Upper lobe of left lung (tissue), 4 donors: Measurements from ENCODE around the gene GALNT18.
"Not testable (repeated sequence)": the region's sequence is repeated elsewhere in the genome, so short reads cannot be mapped to it uniquely, and the experiment has no call there.

Experiments used
- POLR2A ChIP-seq, 4 donors: fragments of 450-650 bp; IDR thresholded peaks; one replicate each; pipeline ENCODE4 v1.5.1; 2016 to 2017; ENCODE audit warnings: antibody characterized with exemption in 4 of 4, mild to moderate bottlenecking in 2 of 4
- POLR2AphosphoS5 ChIP-seq, 2 donors: sonication (generic); formaldehyde crosslinking; IDR thresholded peaks; one replicate each; pipeline ENCODE4 v1.5.1; 2017; ENCODE audit warnings: antibody characterized with exemption in 2 of 2
- TF ChIP-seq, protein P1 (sequence below), 6 experiments: fragments of 450-650 bp in 4 of 6; fragments of 200-600 bp in 2 of 6; sonication (generic) in 2 of 6; IDR thresholded peaks; one replicate each; pipeline ENCODE4 v1.5.1; 2016 to 2019; ENCODE audit warnings: antibody characterized with exemption in 6 of 6

DNA sequence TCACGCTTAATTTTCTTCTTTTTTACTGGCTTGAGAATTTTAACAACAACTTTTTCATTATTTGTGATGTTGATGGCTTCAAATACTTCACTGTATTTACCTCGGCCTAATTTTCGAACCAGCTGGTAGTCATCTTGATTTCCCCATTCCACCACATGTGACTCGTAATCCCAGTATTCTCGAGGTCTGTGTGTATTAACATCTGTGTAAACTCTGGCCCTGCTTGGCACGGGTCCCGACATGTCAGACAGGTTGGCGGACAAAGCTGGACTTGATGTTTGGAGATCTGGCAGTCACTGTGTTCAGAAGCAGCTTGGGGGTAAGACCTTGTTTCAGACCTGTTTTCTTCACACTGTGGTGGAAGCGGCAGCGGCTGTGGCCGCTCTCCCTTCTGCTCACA, 268.9 kb downstream of the GALNT18 start, which contains the start of gene CSNK2A3:
- not testable (repeated sequence) for TF ChIP-seq POLR2A, POLR2AphosphoS5 (IDR thresholded peaks at IDR 0.05)
- TF ChIP-seq, protein P1, sequence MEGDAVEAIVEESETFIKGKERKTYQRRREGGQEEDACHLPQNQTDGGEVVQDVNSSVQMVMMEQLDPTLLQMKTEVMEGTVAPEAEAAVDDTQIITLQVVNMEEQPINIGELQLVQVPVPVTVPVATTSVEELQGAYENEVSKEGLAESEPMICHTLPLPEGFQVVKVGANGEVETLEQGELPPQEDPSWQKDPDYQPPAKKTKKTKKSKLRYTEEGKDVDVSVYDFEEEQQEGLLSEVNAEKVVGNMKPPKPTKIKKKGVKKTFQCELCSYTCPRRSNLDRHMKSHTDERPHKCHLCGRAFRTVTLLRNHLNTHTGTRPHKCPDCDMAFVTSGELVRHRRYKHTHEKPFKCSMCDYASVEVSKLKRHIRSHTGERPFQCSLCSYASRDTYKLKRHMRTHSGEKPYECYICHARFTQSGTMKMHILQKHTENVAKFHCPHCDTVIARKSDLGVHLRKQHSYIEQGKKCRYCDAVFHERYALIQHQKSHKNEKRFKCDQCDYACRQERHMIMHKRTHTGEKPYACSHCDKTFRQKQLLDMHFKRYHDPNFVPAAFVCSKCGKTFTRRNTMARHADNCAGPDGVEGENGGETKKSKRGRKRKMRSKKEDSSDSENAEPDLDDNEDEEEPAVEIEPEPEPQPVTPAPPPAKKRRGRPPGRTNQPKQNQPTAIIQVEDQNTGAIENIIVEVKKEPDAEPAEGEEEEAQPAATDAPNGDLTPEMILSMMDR (IDR thresholded peaks at IDR 0.05), result not testable (repeated sequence)
